Measurements from ENCODE around the gene ZIC5. TPM values are rescaled to one million over a fixed set of nuclear protein-coding genes. Genes with fewer than 3 reads are reported as not detected.

The ZIC5 gene
- total RNA-seq, 1 donor from 2014 or later: 0.27 TPM

DNA sequence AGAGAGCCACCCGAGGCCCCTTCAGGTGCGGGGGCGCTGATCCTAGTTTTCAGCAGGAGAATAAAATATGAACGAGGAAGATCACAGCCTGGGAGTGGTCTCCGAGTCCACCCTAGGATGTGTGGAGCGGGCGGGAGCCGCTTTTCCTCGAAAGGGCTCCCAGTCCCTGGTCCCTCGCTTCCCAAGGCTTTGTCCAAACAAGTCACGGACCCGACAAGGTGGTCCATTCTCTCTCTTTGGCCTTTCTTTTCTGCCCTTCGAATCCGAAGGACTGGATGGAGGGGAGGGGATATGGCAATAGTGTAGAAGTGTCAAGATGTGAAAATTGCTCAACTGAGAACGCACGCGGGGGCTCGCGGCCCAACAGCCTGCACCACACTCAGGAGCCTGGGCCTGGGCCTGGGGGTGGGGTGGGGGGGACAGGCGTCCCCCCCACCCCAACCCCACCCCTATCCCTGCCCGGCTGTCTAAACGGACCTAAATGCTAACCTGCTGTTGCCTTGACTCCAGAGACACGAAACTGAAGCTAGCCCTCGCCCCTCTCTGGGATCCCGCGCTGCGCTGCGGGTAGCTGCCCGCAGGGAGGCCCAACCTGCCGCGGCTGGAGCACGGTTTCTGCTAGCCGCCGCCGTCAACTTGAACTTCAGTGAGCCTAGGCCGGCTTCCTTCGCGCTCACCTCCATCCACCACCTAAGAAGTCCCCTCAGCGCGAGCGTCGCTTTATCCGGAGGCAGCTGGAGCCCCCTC, 17.1 kb upstream of the ZIC5 start:
- peaks cover 45% of the 10 kb centered on the region for H3K27me3 ChIP-seq (ENCODE audit: insufficient read depth, low read length)
- Mint-ChIP-seq H3K27me3 (ENCODE audit: low read depth, unreplicated experiment) (peaks cover 87% of the 10 kb centered on the region), H3K27ac (ENCODE audit: unreplicated experiment) (peak overlapping the region; percentile 62), H3K9me3 (ENCODE audit: unreplicated experiment) (peaks cover 11% of the 10 kb centered on the region), H3K4me1 (ENCODE audit: low read depth, unreplicated experiment) (peaks cover 13% of the 10 kb centered on the region), H3K4me3 (ENCODE audit: unreplicated experiment) (no peak overlapping the region), H3K36me3 (ENCODE audit: low read depth, unreplicated experiment) (no peaks in the 10 kb centered on the region)
- H4K20me1 ChIP-seq (ENCODE audit: insufficient read depth, low read length): peaks cover 14% of the 10 kb centered on the region
- DNase-seq (ENCODE audit: low read depth) (no peak), FAIRE-seq (no peak)
- peaks cover 9% of the 10 kb centered on the region for H3K4me1 ChIP-seq (ENCODE audit: insufficient read depth, low read length)
- H3K4me2 ChIP-seq (ENCODE audit: low read length): peak overlapping the region; percentile 55
- H3K36me3 ChIP-seq (ENCODE audit: insufficient read depth, low read length): no peaks in the 10 kb centered on the region
- no peak overlapping the region for H2AFZ ChIP-seq (ENCODE audit: low read depth, low read length)
- peak overlapping the region; percentile 49 for H3K9ac ChIP-seq (ENCODE audit: low read length)
- TF ChIP-seq CTCF (IDR thresholded peaks at IDR 0.05; ENCODE audit: insufficient read depth, low read depth, low read length): no peak
- peak; percentile 14 for TF ChIP-seq EZH2 (IDR thresholded peaks at IDR 0.05; ENCODE audit: insufficient read depth, low read length)
- no peak overlapping the region for H3K4me3 ChIP-seq (ENCODE audit: insufficient read depth, low read depth, low read length)
- peaks cover 39% of the 10 kb centered on the region for H3K79me2 ChIP-seq (ENCODE audit: insufficient read depth, low read length)
- H3K27ac ChIP-seq (ENCODE audit: low read depth, low read length): peak overlapping the region; percentile 43
- H3K9me3 ChIP-seq (ENCODE audit: insufficient read depth, low read depth, low read length): no peaks in the 10 kb centered on the region

DNA sequence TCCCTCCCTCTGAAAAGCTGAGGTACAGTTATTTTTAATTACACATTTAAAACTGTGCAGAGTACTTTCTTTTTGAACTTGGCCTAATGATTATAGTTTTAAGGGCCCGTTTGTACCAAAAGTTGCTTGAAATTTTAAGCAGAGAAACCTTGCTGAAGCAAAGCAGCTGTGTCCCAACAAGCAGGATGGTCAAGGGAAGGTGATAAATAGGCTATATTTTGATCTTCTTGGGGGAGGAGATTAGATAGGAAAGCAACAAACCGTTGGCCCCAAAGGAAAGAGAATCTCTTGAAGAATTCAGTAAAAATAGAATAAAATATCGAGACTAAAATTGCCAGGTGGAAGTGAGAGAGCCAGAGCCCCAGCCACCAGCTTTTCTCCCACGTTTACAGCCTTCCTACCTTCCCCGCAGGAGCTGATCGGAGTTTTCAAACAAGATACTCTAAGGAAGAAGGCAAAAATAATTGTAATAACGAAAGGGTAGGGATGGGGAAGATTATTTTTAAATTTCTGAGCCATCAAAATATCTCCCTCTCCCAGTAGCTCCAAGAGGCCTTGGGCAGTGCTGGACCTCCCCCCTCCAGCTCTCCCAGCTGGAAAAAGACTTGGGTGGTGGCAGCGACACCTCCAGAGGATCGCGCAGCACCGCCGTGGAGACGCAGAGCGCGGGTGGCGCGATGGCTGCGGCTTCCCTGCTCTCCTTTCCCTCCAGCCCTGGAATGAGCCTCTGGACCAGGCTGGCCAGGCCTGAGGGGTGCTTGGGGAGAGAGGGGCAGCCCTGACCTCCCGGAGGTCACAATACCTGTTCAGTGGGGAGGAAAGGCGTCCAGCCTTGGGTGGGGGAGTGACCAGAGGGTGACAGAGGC, 15.8 kb upstream of the ZIC5 start:
- H3K9me3 Mint-ChIP-seq (ENCODE audit: unreplicated experiment): peaks cover 21% of the 10 kb centered on the region
- Histone ChIP-seq H4K20me1 (ENCODE audit: insufficient read depth, low read length) (peaks cover 25% of the 10 kb centered on the region), H3K9ac (ENCODE audit: low read length) (peak overlapping the region; percentile 64), H3K27me3 (ENCODE audit: insufficient read depth, low read length) (peaks cover 50% of the 10 kb centered on the region), H3K4me1 (ENCODE audit: insufficient read depth, low read length) (peaks cover 9% of the 10 kb centered on the region), H3K9me3 (ENCODE audit: insufficient read depth, low read depth, low read length) (no peaks in the 10 kb centered on the region), H3K27ac (ENCODE audit: low read depth, low read length) (peak overlapping the region; percentile 63), H3K4me2 (ENCODE audit: low read length) (peak overlapping the region; percentile 77), H3K4me3 (ENCODE audit: insufficient read depth, low read depth, low read length) (no peak overlapping the region), H2AFZ (ENCODE audit: low read depth, low read length) (no peak overlapping the region), H3K79me2 (ENCODE audit: insufficient read depth, low read length) (peaks cover 52% of the 10 kb centered on the region), H3K36me3 (ENCODE audit: insufficient read depth, low read length) (no peaks in the 10 kb centered on the region)
- H3K27me3 Mint-ChIP-seq (ENCODE audit: low read depth, unreplicated experiment): peaks cover 85% of the 10 kb centered on the region
- H3K27ac Mint-ChIP-seq (ENCODE audit: unreplicated experiment): peak overlapping the region; percentile 58
- no peaks in the 10 kb centered on the region for H3K36me3 Mint-ChIP-seq (ENCODE audit: low read depth, unreplicated experiment)
- FAIRE-seq: no peak
- no peak overlapping the region for H3K4me3 Mint-ChIP-seq (ENCODE audit: unreplicated experiment)
- TF ChIP-seq CTCF (IDR thresholded peaks at IDR 0.05; ENCODE audit: insufficient read depth, low read depth, low read length) (no peak), EZH2 (IDR thresholded peaks at IDR 0.05; ENCODE audit: insufficient read depth, low read length) (no peak)
- no peak for DNase-seq (ENCODE audit: low read depth)
- H3K4me1 Mint-ChIP-seq (ENCODE audit: low read depth, unreplicated experiment): peaks cover 7% of the 10 kb centered on the region
